M059J (cell line): ENCODE measurements around the gene SNX14. TPM values are rescaled to one million over a fixed set of nuclear protein-coding genes. Genes with fewer than 3 reads are reported as not detected.
"Not testable (repeated sequence)": the region's sequence is repeated elsewhere in the genome, so short reads cannot be mapped to it uniquely, and the experiment has no call there.

Experiments used
- DNase-seq: peaks from one replicate; pipeline ENCODE4 v3.0.0-alpha.2; 2012; ENCODE audit warnings: low read depth
- total RNA-seq: library from RNA; depleted of rRNA; stranded (reverse); fragments of >200 nt; shearing (Covaris generic); gene quantifications from 2 replicates; pipeline ENCODE4 v1.2.3, GENCODE V29; 2014; rRNA removed

SNX14 gene
- total RNA-seq: 151 and 175 TPM in 2 replicates

GRCh38 chr6:85593438-85594196 lies at the start of gene SNX14:
Gene SNX14 (minus strand): TSS chr6:85593858. CDS start chr6:85593718, 140 bp downstream.
- peak; percentile 99 for DNase-seq

- DNase-seq: peak; percentile 99
These were observed 49.3 kb upstream of the SNX14 start, which contains the start of gene SYNCRIP for GRCh38 chr6:85642774-85643536. Gene SYNCRIP (minus strand): TSS chr6:85642886. CDS start chr6:85641439, 1,447 bp downstream.

GRCh38 chr6:85641897-85642773 lies 48.5 kb upstream of the SNX14 start:
- DNase-seq: peak; percentile 67

- DNase-seq: peak; percentile 44
These were observed 47.9 kb upstream of the SNX14 start for GRCh38 chr6:85641522-85641896.

GRCh38 chr6:85640821-85641220 lies 47.2 kb upstream of the SNX14 start:
- no peak for DNase-seq

GRCh38 chr6:85637579-85637978 lies 43.9 kb upstream of the SNX14 start:
- DNase-seq: peak; percentile 19

GRCh38 chr6:85632164-85632942 lies 38.7 kb upstream of the SNX14 start:
- no peak for DNase-seq

- DNase-seq: not testable (repeated sequence)
These were observed 37.5 kb upstream of the SNX14 start for GRCh38 chr6:85631117-85631516.

GRCh38 chr6:85628353-85628752 lies 34.7 kb upstream of the SNX14 start:
- DNase-seq: no peak

GRCh38 chr6:85620308-85620707 lies 26.6 kb upstream of the SNX14 start:
- DNase-seq: no peak

GRCh38 chr6:85614780-85615179 lies 21.1 kb upstream of the SNX14 start:
- DNase-seq: no peak

- no peak for DNase-seq
These were observed 19.2 kb upstream of the SNX14 start for GRCh38 chr6:85612690-85613474.

- DNase-seq: no peak
These were observed 16.7 kb upstream of the SNX14 start for GRCh38 chr6:85610182-85610895.

- DNase-seq: no peak
These were observed 8.4 kb upstream of the SNX14 start for GRCh38 chr6:85602100-85602499.

- DNase-seq: no peak
These were observed 7.2 kb upstream of the SNX14 start for GRCh38 chr6:85600713-85601313.

- DNase-seq: peak; percentile 65
These were observed 706 bp upstream of the SNX14 start for GRCh38 chr6:85594197-85594930.

GRCh38 chr6:85592033-85592432 lies 1.6 kb downstream of the SNX14 start:
- no peak for DNase-seq

- no peak for DNase-seq
These were observed 2.5 kb downstream of the SNX14 start for GRCh38 chr6:85591207-85591606.

- DNase-seq: no peak
These were observed 7.9 kb downstream of the SNX14 start for GRCh38 chr6:85585741-85586140.
